ENCODE data around the gene IFNAR1. TPM values are rescaled to one million over a fixed set of nuclear protein-coding genes. Genes with fewer than 3 reads are reported as not detected.

Gene IFNAR1
- total RNA-seq, result 15.5 TPM

DNA sequence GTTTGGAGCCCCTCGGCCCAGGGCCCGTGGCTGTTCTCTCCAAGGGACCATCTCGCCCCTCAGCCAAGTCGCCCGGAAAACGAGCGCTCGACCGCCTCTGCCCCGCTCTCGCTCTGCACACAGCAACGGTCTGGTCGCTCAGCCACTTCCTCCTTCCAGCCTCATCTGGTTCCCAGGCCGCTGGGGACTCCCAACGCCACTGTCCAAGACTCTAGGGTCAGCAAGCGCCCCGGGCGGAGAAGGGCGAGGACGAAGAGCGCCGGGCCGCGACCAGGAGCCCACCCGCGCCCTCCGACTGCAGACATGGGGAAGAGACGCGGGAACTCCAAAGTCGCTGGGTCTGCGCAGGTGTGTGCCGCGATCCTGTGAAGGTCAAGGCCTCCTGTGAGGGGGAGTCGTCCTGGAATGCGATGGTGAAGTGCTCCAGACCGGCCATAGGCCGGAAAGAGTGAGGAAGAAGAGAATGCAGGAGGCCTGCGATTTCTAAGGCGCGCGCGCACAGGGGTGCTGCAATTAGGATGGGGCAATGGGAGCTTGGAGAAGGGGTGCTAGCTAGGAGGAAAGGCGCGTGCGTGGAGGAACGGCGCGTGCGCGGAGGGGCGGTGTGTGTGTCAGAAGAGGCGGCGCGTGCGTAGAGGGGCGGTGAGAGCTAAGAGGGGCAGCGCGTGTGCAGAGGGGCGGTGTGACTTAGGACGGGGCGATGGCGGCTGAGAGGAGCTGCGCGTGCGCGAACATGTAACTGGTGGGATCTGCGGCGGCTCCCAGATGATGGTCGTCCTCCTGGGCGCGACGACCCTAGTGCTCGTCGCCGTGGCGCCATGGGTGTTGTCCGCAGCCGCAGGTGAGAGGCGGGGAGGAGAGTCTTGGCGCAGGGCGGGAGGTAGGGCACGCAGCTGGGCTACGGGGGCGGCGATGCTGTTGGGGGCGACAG is at the start of gene IFNAR1:
Gene IFNAR1 (plus strand): TSS at position 680 of the 931 bp plus-strand sequence. CDS start 86 bp downstream, at position 766.
- ATAC-seq, result peak; percentile 99

DNA sequence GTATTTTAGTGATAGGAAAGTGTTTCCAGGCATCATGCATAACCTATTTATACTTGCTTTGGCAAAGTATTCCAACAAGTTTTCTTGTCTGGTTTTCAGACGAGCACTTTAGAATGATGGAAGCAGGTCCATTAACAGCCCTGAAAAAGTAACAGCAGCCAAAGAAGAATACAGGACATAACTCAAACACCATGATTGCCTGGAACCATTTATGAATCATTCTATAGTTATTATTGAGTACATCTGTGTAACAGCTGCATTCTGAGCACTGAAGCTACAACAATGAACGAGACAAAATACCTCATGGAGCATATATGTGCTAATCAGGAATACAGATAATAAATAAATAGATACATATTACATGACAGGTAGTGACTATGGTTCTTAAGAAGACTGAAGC is 46.0 kb upstream of the IFNAR1 start:
- peak; percentile 28 for ATAC-seq

DNA sequence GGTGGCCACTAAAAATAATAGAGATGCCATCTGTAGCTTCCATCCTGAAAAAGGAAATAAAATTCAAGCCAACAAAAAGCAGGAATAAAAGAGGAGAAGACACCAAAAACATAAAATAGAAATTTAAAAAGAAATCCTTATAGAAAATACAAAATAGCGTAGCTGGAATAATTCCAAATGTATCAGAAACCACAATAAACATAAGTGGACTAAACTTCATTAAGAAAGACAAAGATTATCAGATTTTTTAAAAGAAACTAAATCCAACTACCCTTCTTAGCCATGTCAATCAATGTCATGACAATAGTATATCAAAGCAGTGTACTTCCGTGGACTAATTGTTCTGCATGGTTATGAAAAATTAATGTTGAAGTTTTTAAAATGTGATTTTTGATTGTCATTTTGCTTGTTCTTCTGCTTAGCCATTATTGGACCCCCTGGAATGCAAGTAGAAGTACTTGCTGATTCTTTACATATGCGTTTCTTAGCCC is 45.4 kb upstream of the IFNAR1 start:
- ATAC-seq, result no peak

DNA sequence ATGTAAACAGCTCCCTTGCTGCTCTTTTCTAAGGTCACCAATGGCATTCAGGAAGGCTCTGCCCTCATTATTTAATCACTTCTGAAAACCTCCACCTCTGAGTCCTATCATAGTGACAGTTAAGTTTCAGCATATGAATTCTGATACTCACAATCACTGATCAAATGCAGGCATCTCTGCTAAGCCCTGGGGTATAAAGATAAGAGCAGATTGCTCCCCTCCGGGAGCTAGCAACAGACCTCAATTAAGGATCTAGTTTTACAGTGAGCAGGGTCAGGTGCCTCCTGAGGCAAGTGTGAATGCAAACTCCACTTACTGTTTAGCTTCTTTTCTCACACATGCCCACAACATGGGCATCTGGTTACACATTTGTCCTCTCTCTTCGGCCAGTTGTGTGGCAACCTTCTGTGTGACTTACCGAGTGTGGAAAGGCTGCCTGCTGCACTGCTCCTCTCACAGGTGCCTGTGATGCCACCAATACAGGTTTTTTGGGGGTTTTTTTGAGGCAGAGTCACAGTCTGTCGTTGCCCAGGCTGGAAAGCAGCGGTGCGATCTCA is 43.6 kb upstream of the IFNAR1 start:
- ATAC-seq, result no peak

DNA sequence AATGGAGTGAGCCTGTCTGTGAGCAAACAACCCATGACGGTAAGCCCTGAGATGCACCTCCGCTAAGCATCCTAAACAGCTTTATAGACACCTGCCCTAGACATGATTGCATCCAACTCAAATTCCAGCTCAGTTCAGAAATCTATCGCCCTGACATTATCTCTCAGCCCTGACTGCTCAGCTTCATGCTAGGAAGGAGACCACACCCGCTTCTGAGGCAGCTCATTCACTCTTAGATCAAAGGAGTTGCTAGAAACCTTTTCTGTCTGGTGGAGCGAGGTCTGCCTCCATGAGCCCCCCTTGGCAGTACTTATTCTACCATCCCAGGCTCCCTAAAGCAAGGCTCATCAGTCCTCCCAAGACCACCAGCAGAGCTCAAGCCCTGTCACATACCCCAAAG is 41.6 kb upstream of the IFNAR1 start:
- ATAC-seq, result no peak

DNA sequence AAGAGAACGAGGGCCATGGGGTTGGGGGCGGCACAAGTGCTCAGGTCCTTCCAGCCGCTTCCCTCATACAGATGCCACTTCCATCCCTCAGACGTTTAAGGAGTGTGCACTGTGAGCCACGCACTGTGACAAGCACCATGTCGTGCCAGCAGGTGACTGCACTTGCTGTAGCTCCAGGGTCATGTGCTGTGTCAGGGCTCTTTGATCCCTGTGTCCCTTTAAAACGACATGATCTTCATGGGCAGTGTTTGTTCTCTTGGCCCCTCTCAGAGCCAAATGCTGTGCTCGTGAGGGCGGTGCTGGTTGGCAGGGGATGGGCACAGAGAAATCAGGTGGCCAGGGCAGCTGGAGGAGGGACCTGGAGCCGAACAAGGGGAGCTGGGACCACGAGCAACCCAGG is 38.7 kb upstream of the IFNAR1 start:
- ATAC-seq, result no peak

DNA sequence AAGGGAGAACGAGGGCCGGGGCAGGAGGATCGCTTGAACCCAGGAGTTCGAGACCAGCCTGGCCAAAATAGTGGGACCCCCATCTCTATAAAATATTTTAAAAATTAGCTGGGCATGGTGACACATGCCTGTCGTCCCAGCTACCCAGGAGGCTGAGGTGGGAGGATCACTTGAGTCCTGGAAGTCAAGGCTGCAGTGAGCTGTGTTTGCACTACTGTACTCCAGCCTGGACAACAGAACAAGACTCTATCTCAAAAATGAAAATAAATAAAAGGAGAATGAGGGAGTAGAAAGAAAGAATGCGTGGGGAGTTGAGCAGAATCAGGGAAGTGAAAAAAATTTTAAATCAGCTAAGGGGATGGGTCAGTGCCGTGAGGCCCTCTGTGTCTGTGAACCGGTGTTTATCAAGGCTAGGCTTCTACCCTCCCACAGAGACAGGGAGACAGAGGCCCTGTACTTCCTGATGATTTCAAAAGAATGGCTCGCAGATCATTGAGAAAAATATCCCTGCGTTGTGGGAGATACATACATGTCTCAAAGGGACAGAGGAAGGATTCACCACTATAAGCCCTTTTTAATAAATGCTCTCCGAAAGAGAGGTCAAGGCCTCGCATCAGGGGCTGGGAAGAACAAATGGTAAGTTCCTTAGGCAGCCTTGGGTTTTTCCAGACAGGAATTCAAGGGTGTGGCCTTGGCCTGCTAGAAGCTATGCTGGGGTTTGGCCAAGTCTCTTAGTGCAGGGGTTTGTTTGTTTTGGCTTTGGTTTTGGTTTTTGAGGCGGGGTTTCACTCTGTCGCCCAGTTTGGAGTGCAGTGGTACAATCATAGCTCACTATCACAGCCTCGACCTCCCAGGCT is 37.9 kb upstream of the IFNAR1 start:
- peak; percentile 8 for ATAC-seq

DNA sequence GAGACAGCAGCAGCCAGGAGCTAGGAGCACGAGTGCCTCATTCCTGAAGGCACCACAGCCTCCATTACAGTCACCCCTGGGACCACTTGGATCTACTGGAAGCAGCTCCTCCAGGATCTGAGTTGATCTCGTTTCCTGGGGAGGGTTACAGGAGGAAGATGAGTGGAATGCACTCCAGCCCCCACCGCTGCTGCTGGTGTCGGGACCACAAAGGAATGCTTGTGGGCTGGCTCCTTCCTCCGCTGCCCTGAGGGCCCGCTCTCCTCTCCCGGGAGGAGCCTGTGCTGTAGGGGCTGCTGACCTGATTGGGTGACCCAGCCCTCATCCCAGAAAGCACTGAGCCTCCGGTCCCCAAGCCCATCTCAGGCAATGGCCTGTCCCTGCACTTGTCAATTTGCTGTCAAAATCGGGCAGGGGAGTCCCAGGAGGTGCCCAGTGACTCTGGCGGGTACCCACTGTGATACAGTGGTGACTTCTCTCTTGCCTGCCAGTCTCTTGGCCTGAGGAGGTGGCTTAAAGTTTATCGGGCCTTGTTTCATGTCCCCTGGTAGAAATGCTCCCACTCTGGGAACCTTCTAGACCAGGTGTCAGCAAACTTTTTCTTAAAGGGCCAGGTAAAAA is 35.5 kb upstream of the IFNAR1 start:
- no peak for ATAC-seq

DNA sequence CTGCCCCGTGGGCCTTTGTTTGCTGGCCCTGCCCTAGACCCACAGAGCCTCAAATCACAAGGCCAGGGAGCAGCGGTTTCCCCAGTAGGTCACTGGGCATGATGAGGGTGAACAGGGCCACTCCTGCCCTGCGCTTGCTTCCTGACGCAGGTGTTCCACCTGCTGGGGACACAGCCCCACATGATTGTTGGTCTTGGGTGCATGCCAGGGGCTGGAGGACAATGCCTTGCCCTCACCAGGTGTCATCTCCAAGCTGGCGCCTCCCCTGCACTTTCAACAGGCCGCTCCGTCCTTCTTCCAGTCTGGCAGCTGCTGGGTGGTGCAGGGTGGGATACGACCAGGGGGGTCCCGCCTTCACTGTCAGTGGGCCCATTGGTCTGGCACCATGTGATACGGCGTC is 34.3 kb upstream of the IFNAR1 start:
- ATAC-seq, result peak; percentile 5

DNA sequence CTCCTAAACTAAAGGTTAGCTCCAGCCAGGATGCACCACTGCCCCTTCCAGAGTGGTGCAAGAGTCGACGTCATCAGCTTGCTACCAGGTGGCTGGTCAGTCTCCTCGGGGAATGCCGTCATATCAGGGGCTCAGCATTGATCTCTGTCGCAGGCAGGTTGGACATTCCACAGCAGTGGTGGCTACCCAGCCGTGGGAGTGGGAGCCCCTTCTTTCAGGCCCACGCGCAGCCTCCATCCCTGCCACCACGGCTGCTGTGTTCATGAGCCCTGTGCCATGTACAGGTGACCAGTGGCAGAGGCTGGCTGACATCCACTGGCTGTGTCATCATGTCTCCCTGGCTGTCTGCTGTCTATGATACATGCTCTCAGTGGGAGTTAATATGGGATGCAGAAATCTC is 33.1 kb upstream of the IFNAR1 start:
- ATAC-seq, result no peak

DNA sequence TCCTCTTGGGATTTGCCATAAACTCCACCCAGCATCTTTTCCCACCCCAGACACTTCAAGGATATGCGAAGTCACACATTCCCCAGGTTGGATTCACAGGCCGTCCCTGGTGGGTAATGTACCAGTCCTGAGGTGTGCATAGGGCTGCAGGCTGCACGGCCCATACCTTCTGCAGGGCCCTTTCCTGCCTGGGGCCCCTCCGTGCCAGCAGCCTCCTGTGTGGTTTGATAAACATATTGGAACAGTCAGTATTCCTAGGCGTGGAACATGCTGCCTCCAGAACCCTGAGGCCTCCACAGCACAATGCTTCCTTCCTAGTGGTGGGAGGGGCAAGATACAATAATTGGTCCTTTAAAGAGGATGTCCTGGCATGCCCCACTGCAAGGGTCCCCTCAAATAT is 32.0 kb upstream of the IFNAR1 start:
- ATAC-seq, result no peak

DNA sequence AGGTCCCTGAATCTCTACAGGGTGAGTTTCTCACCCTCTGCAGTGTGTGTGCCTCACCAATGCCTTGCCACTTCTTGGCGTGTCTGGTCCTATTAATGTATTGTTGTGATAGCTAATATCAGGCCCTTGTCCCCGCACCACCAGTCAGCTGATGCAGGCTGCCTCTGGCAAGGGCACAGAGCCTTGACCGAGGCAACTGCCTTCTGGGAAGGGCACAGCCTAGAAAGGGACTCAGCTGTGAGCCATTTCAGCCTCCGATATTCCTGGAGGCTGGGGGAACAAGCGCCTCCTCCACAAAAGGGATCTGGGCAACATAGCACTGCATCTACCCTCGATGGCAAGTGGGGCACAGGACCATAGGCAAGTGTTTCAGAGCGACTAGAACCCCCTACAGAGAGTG is 31.6 kb upstream of the IFNAR1 start:
- ATAC-seq, result no peak

DNA sequence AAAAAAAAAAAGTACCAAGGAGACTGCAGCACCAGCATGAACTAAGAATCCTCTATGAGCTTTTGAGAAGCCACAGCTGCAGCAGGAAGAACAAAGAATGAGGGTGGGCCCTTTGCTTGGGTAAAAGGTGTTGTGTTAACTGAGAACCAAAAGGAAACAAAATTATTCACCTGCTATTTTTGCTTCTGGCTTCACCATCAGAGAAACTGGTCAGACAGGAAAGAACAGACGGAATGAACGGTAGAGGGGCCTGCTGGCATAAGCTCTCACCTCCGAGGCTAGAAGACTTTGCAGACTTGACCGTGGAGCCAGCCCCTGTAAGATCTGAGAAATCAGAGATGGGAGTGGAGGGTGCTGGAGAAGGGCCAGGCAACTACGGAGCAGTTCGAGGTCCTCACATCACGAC is 31.0 kb upstream of the IFNAR1 start:
- ATAC-seq, result no peak

DNA sequence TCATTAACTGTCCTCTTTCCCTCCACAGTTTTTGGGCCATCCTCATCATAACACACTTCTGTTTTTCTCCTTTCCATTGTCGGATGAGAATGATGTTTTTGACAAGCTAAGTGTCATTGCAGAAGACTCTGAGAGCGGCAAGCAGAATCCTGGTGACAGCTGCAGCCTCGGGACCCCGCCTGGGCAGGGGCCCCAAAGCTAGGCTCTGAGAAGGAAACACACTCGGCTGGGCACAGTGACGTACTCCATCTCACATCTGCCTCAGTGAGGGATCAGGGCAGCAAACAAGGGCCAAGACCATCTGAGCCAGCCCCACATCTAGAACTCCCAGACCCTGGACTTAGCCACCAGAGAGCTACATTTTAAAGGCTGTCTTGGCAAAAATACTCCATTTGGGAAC is 28.6 kb upstream of the IFNAR1 start:
- ATAC-seq, result no peak

DNA sequence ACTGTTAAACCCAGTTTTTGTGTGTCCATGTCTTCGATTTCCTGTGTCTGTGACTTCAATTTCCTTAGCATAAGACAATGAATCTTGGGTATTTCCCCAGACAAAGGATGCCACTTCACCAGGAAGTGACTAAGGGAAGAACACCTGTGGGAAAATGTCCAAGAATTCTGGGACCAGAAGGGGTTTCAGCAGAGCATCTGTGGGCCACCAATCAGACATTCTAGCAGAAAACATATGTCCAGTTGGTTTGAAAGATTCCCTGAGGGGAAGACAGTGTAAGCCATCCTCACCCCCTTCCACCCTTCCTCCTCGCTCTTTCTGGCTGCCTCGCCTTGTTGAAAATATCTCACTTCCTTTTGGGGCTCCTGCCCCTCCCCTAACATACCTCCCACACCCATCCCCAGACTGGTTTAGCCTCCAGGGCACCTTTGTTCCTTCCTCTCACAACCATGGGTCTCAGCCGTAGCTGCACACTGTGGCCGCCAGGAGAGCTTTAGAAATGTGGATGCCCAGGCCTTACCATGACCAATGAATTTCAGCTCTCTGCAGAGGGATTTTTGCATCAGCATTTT is 25.5 kb upstream of the IFNAR1 start:
- peak; percentile 83 for ATAC-seq

DNA sequence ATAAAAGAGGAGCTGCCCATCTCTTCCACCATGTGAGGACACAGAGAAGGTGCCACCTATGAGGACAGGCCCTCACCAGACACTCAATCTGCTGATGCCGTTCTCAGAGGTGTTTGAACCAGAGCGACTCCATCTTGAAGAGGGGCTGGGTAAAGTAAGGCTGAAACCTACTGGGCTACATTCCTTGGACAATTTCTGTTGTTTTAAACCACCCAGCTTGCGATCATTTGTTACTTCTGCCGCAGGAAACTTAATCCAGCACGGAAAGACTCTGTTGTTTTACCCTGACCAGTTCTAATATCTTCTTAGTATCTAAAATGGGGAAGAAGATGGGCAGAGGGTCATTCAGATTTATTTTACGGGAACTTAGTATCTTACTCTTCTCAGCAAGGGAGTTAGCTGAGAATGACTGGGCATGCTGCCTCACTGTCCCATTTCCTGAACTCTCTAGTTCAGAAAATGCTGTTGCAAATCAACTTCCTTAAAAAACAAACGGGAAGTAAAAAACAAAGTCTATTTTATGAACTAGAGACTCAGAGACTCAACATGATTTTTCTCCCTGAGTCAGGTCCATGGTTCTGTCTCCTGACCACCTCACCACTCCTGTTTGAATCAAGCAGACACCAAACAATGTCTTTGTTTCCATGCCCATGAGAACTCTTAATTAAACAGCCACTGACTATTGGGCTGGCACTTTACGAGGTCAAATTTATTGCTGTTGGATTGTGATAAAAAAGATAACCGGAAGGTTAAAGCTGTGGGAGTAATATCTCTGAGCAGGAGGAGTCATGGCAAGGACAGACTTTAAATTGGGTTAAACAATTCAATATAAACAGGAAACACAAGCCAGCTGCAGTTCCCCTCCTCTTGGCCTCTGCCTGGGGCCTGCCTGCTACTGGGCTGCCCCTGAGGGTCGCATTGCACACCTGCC is 23.8 kb upstream of the IFNAR1 start:
- no peak for ATAC-seq

DNA sequence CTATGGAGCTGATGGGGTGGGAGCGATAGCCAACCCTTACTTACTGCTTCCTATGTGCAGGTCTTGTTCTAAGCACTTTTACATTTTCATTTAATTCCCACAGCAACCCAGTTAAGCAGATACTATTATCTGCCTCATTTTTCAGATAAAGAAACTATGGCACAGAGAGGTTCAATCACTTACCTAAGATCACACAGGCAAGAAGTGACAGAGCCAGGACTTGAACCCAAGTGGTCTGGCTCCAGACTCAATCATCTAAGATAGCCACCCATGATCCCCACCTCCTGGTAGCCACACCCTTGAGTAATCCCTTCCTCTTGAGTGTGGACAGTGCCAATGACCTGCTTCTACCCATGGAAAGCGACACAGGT is 23.2 kb upstream of the IFNAR1 start:
- no peak for ATAC-seq

DNA sequence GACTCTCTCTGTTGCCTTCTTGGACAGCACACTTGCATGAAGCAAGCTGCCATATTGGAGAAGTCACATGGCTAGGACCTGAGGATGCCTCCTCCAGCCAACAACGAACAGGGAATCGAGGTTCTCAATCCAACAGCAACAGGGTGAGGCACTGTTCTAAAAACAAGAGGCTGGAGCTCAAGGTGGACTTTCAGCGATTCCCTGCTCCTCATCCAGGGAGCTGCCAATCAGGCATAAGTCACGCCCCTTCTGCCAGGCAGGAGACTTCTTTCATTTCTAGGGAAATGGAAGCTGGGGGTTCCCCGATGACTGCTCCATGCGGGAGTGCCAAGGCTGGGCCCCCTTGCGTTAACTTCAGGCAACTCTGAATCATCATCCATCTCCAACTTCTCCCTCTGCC is 22.7 kb upstream of the IFNAR1 start:
- ATAC-seq, result peak; percentile 30

DNA sequence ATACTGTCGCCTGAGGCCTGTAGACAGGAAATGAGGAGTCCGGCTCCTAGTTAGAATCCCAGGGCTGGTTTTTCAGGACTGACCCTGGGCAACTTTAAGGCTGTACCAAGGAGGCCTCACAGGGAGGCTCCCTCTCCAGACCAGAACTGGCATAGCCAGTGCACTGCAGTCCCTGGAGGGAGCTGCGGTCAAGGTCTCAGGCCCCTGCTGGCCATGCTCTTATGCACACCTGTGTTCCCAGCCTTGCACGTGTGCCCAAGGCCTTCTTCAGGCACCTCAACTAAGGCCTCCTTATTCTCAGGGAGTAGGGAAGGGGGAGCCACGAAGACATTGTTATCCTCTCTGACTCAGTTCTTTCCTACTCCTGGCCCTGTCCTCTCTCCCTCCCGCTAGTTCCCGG is 22.0 kb upstream of the IFNAR1 start:
- no peak for ATAC-seq

DNA sequence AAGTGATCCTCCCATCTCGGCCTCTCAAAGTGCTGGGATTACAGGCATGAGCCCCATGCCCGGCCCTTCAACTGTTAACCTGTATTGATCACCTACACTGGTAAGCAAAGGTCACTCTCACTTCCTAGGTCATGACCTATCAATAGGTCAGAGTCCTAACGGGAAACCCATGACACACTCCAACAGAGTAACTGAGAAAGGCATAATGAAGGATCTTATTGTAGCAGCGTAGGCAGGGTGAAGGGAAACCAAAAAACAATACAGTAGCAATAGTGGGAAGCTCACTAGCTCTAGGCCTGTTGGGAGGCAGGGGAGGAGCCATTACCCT is 19.5 kb upstream of the IFNAR1 start:
- ATAC-seq, result no peak

DNA sequence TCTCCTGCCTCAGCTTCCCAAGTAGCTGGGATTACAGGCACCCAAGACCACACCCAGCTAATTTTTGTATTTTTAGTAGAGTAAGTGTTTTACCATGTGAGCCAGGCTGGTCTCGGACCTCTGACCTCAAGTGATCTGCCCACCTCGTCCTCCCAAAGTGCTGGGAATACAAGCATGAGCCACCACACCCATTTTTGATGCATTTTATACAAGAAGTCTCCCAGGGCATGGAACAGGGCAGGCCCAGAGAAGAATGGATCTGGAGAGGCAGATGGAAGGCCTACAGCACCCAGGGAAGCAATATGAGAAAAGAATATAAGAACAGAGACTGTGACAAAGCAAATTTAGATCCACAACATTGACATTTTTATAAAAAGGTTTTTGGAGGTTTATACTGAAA is 18.8 kb upstream of the IFNAR1 start:
- ATAC-seq, result no peak

Measured in esophagus mucosa (tissue), 1 donor.